GM19397 (cell line): ENCODE measurements around the gene ARF1.

Experiments used
- ATAC-seq: cut with Tn5 transposase; IDR thresholded peaks from one replicate; pipeline ENCODE4 v1.9.1; 2021; ENCODE audit warnings: mild to moderate bottlenecking, moderate library complexity; ENCODE audit not compliant: unreplicated experiment

ARF1 gene

DNA sequence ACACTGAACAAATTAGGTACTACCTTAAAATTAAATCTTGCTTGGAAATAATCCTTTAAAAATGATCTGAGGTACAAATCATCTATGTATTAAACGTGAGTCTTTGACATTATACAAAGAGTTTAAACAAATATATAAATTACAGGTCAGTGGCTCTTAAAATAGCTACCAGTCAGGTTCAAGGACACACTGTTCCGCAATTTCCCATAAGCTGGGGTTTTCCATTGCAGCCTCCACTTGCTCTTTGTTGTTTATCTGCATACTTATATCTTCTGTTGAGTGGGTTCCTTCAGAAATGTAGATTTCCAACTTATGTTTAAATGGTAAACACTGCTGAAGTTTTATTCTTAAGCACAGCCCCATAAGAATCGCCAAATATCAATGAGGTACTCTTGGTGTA, 32.3 kb downstream of the ARF1 start:
- no peak for ATAC-seq

DNA sequence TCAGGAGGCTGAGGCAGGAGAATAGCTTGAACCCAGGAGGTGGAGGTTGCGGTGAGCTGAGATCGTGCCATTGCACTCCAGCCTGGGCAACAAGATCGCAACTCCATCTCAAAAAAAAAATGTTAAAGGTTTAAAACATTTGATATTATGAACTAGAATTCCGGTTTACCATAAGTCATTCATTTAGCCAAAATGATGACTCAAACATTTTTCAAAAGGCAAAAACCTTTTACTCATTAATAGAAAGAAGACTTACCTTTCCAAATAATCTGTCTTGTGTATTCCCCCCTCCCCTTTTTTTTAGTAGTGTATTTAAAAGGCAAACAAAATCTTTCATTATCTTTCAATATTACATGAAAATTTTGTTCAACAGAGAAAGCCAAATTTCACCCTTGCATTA, 34.8 kb downstream of the ARF1 start:
- ATAC-seq = no peak

DNA sequence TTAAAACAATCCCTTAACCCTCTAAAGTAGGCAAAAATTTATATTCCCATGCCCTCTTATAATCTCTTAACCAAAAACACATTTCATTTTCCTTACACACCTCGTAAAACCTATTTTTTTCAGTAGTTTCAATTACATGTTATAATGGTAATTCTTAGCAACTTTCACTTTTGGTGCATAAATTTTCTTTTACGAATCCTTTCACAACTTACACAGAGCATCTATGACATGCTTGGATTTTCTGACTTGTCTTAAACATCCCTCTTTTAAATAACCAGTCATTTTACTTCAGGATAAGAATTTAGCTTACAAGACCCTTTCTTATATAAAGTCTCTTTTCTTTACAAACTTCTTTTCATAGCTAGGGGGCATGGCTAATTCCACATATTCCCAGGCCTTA, 35.5 kb downstream of the ARF1 start:
- ATAC-seq = no peak

DNA sequence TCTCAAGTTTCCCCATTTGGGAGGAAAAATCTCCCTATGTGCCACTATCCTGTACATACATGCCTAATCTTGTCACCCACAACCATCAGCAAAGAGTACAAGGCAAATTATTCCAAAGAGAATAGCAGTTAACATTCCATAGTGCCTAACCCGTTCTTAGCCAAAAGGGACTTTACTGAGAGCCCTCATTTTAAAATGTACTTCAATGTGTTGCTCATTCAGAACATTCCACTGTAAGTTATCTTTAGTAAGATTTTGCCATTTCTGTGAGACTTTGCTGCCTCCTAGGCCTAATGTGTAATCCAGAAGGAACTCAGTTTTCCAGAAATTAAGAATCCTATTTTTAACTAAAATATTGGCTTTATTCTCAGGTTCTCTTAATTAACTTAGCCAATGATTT, 37.8 kb downstream of the ARF1 start:
- no peak for ATAC-seq

GRCh38 chr1:228120857-228121489, 38.5 kb downstream of the ARF1 start:
- no peak for ATAC-seq

GRCh38 chr1:228122921-228123441, 40.5 kb downstream of the ARF1 start:
- no peak for ATAC-seq

DNA sequence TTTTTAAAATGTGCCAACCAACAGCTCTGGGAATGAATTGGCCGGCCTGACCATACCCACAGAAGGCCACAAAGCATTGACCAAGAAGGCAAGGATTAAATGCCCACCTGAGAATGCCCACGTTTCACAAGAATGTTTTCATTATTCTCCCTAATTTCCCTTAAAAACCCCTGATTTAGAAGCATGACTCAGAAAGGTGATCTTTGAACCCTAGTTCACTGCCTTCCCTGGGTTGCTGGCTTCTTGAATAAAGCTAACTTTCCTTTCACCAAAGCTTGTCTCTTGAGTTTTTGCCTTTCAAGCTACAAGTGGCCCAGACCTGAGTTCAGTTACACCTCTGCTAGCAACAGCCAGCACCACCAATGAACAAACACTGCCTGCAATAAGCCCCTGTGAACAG, 41.0 kb downstream of the ARF1 start:
- ATAC-seq = no peak

GRCh38 chr1:228125185-228125584, 42.7 kb downstream of the ARF1 start:
- no peak for ATAC-seq

- no peak for ATAC-seq
Observed at GRCh38 chr1:228131766-228132165, 49.3 kb downstream of the ARF1 start.

- ATAC-seq = no peak
Observed at GRCh38 chr1:228134591-228134990, 52.1 kb downstream of the ARF1 start.

DNA sequence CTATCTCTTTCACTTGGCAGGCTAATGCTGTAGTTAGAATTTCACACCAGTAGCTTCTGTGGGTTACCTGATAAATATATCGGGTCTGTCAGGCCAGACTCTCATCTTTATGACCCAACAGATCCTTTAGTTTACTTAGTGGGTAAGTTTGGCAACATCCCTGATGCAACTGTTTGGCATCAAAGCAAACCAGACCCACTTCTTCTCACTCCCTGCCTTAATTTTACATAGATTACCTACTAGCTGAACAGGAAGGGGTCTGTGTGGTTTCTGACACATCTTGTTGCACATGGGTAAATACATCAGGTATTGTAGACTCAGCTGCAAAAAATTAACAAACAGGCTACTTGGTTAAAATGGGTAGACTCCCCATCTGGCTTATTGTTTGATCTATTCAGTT, 54.4 kb downstream of the ARF1 start:
- no peak for ATAC-seq

- ATAC-seq = no peak
Observed at GRCh38 chr1:228139406-228139930, 57.0 kb downstream of the ARF1 start.

- ATAC-seq = peak; percentile 92
Observed at GRCh38 chr1:228139931-228140723, 57.6 kb downstream of the ARF1 start, which contains the start of gene GUK1. Gene GUK1 (plus strand): TSS chr1:228140279. CDS start chr1:228140303, 24 bp downstream.

GRCh38 chr1:228140724-228141225, 58.3 kb downstream of the ARF1 start:
- no peak for ATAC-seq

GRCh38 chr1:228141226-228142044, 58.9 kb downstream of the ARF1 start:
- no peak for ATAC-seq

DNA sequence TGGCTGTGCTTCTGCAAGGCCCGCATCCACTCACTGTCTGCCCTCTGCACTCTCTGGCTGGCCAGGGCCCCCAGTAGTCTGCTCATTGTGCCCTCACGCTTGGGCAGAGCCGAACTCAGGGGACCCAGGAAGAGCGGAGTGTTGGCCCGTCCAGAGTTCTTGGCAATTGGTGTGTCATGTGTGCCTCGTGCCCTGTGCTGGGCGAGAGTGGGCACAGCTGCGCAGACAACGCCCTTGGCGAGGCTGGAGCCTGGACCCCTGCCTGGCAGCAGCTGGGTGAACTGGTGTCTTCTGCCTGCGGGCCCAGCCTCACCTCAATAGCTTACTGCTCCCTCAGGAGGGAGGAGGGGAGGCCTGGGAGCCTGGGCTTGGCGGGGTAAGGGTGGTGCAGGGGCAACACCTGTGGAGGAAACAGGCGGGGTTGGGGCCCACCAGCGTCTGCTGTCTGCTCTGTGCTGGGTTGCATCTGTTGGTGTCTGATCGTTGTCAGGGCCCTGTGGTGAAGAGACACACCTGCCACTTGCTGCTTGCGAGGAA, 59.7 kb downstream of the ARF1 start:
- ATAC-seq = no peak

GRCh38 chr1:228142701-228143136, 60.2 kb downstream of the ARF1 start:
- no peak for ATAC-seq

DNA sequence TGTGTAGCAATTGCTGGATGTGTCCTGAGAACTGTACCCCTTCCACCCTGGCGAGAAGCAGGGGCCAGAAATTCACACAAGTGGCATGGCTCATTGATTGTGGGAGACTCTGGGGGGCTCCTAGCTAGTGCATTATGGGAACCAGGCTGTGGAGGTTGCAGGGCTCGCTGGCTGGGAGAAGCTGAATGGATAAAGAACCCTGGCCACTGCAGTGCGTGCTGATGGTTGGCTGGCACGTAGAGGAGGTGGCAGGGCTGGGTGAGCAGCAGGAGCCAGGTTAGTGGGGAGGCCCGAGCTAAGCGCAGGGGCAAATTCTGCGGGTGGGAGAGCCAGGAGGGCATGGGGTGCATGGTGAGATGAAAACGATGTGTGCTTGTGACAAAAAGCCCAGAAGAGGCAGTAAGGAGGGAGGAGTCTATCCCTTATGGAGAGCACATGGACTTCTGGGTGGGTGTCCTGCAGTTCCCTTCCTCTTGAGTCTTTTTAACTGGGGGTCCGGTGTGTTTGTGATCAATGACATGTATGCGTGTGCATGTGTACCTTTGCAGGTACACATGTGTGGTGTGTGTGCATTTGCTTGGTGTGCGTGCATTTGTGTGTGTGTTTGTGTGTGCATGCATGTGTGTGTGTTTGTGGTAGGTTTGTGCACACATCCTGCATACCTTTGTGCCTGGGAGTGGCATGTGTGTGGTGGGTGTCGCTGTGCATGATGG, 61.1 kb downstream of the ARF1 start:
- no peak for ATAC-seq

DNA sequence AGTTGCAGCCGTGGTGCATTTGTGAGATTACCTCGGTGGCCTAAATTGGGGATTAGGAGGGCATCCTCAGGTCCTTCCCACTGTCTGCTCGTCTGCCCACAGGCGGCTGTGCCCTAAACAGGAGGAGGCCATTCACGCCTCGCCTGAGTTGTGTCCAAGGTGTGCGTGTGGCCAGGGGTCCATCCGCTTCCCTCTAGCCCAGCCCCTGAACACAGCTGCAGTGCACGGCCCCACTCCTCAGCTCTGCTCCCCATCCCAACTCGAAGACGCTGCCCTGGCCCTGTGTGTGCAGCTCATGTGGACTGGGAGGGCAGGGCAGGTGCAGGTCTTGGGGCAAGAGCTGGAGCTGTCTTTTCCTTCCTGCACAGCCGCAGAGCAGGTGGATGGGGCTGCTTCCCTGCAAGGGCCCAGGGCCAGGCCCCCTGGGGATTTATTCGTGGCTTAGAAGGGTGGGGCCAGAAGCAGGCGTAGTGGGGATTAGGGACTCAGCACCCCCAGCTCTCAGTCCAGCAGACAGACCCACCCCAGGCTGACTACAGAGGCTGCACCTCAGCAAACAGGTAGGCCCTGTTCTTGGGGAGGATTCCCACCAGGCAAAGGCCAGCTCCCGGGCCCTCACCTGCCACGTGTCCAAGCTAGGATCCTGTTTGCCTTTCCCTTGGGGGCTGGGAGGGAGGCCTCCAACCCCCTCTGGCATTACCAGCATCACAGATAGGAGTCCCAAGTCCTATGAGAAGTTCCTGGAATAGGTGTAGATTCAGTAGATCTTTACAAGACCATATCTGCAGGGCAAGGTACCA, 61.9 kb downstream of the ARF1 start:
- no peak for ATAC-seq
